H1 (cell line): ENCODE data around the gene PGBD5.

Source experiments
- CTCF ChIP-seq, 3 experiments: IDR thresholded peaks; 1 replicate in 2 of 3; 2 replicates in 1 of 3; pipeline versions ENCODE4 v1.5.1 to v1.6.1; 2011; ENCODE audit warnings: low read length in 3 of 3, mild to moderate bottlenecking in 3 of 3, inconsistent platforms in 2 of 3, low read depth in 1 of 3, moderate library complexity in 1 of 3; ENCODE audit not compliant: insufficient read depth in 1 of 3; ENCODE audit errors: control extremely low read depth in 1 of 3
- EZH2 ChIP-seq: fragments of 200-600 bp; sonication (generic); IDR thresholded peaks from 2 replicates; pipeline ENCODE4 v1.7.1; 2012; ENCODE audit warnings: low read depth, mild to moderate bottlenecking, moderate library complexity, low read length, inconsistent platforms; ENCODE audit not compliant: severe bottlenecking
- HDAC2 ChIP-seq, 2 experiments: fragments of 300-600 bp in 1 of 2; sonication (generic) in 1 of 2; IDR thresholded peaks; 2 replicates each; pipeline ENCODE4 v1.6.1; 2011 to 2012; ENCODE audit warnings: low read depth in 2 of 2, low read length in 2 of 2, mild to moderate bottlenecking in 2 of 2, moderate library complexity in 2 of 2, borderline replicate concordance in 1 of 2, inconsistent platforms in 1 of 2
- RBBP5 ChIP-seq: IDR thresholded peaks from 2 replicates; pipeline ENCODE4 v1.7.1; 2012; ENCODE audit warnings: low read depth, mild to moderate bottlenecking, inconsistent platforms, low read length, moderate library complexity, borderline replicate concordance
- RNF2 ChIP-seq: fragments of 200-900, 300-1000 bp; sonication (generic); IDR thresholded peaks from 2 replicates; pipeline ENCODE4 v1.7.1; 2016; ENCODE audit warnings: borderline replicate concordance, low read depth, mild to moderate bottlenecking, antibody characterized with exemption, low read length; ENCODE audit not compliant: poor library complexity, severe bottlenecking; ENCODE audit errors: missing control alignments
- TF ChIP-seq, protein P1 (sequence below): IDR thresholded peaks from 2 replicates; pipeline ENCODE4 v1.6.1; 2012; ENCODE audit warnings: inconsistent platforms

DNA sequence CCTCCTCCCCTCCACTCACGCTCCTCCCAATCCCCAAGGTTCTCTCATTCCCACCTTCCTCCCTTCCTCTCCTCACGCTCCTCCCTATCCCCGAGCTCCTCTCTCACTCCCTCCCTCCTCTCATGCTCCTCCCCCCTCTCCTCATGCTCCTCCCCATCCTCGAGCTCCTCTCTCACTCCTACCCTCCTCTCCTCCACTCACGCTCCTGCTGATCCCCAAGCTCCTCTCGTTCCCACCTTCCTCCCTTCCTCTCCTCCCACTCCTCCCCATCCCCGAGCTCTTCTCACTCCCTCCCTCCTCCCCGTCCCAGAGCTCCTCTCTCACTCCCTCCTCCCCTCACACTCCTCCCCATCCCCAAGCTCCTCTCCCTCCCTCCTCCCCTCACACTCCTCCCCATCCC, 31.4 kb downstream of the PGBD5 start:
- TF ChIP-seq, protein P1, sequence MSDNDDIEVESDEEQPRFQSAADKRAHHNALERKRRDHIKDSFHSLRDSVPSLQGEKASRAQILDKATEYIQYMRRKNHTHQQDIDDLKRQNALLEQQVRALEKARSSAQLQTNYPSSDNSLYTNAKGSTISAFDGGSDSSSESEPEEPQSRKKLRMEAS, result no peak
- TF ChIP-seq CTCF (IDR thresholded peaks at IDR 0.05; ENCODE audit: control extremely low read depth in 1 of 3, insufficient read depth in 1 of 3, low read depth in 1 of 3, low read length in 3 of 3) (no peak), RNF2 (no peak), EZH2 (no peak), HDAC2 (IDR thresholded peaks at IDR 0.05; ENCODE audit: borderline replicate concordance in 1 of 2, low read depth in 2 of 2, low read length in 2 of 2) (no peak), RBBP5 (no peak)
